Testis (tissue), 2 donors: ENCODE results near the gene PPP1R14B.

ENCODE experiments used
- CTCF ChIP-seq, 3 experiments: fragments of 450-650 bp in 2 of 3; fragments of 200-600 bp in 1 of 3; sonication (generic) in 1 of 3; IDR thresholded peaks; one replicate each; pipeline ENCODE4 v1.5.1; 2016 to 2019; ENCODE audit warnings: antibody characterized with exemption in 3 of 3, mild to moderate bottlenecking in 2 of 3, moderate library complexity in 1 of 3
- POLR2A ChIP-seq: fragments of 450-650 bp; IDR thresholded peaks from one replicate; pipeline ENCODE4 v1.6.1; 2017; ENCODE audit warnings: antibody characterized with exemption, mild to moderate bottlenecking, moderate library complexity

DNA sequence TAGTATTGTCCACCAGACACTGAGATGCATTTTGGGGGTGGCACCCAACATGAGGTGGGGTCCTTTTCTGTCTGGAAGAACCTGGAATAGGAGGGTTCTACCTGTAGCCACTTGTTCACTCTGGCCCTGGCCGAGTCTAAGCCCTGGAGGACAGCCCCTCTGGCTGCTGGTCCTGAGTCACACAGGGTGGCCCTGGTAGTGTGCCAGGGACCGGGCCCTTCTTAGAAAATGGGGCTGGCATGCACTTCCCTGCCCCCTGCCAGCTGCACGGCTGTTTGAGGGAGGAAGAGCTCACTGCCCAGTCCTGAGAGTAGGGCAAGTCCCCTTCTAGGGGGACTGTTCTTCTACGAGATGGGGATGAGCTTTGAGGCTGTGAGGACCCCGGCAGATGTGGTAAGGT is 6.7 kb upstream of the PPP1R14B start:
- TF ChIP-seq CTCF (IDR thresholded peaks at IDR 0.05) (no peak), POLR2A (no peak)
